AG08395 (cell line): ENCODE measurements around the gene FGF9.

ENCODE experiments used
- DNase-seq: peaks from one replicate; pipeline ENCODE4 v3.0.0; 2012; ENCODE audit warnings: mixed read lengths, low spot score

The FGF9 gene

GRCh38 chr13:21670883-21671619, at the start of gene FGF9:
Gene FGF9, plus strand, starts transcription at chr13:21671073. Its CDS starts 840 bp downstream, at chr13:21671913.
- peak; percentile 77 for DNase-seq

GRCh38 chr13:21625366-21625765, 45.5 kb upstream of the FGF9 start:
- DNase-seq, result peak; percentile 51

GRCh38 chr13:21632196-21632595, 38.7 kb upstream of the FGF9 start:
- no peak for DNase-seq

- no peak for DNase-seq
These were observed 34.2 kb upstream of the FGF9 start for GRCh38 chr13:21636656-21637055.

- no peak for DNase-seq
These were observed 33.6 kb upstream of the FGF9 start for GRCh38 chr13:21637296-21637695.

- peak; percentile 51 for DNase-seq
These were observed 32.3 kb upstream of the FGF9 start for GRCh38 chr13:21638319-21639282.

- DNase-seq, result no peak
These were observed 31.3 kb upstream of the FGF9 start for GRCh38 chr13:21639561-21639960.

GRCh38 chr13:21641629-21642028, 29.2 kb upstream of the FGF9 start:
- DNase-seq, result no peak

GRCh38 chr13:21657538-21657937, 13.3 kb upstream of the FGF9 start:
- DNase-seq, result peak; percentile 82

GRCh38 chr13:21659087-21659486, 11.8 kb upstream of the FGF9 start:
- no peak for DNase-seq

- DNase-seq, result no peak
These were observed 9.6 kb upstream of the FGF9 start for GRCh38 chr13:21661097-21661909.

- no peak for DNase-seq
These were observed 7.7 kb upstream of the FGF9 start for GRCh38 chr13:21663197-21663596.

- peak; percentile 11 for DNase-seq
These were observed 2.1 kb upstream of the FGF9 start for GRCh38 chr13:21668732-21669275.

- peak; percentile 54 for DNase-seq
These were observed 629 bp upstream of the FGF9 start for GRCh38 chr13:21670006-21670882.

- DNase-seq, result no peak
These were observed 880 bp downstream of the FGF9 start for GRCh38 chr13:21671620-21672286.

GRCh38 chr13:21672287-21672680, 1.4 kb downstream of the FGF9 start:
- no peak for DNase-seq

GRCh38 chr13:21672796-21673538, 2.1 kb downstream of the FGF9 start:
- peak; percentile 15 for DNase-seq

GRCh38 chr13:21673539-21673788, 2.6 kb downstream of the FGF9 start:
- no peak for DNase-seq

- DNase-seq, result peak; percentile 52
These were observed 3.1 kb downstream of the FGF9 start for GRCh38 chr13:21673789-21674489.
